ENCODE data around the gene ATRNL1.

Gene ATRNL1

GRCh38 chr10:115988380-115988779 lies 895.2 kb downstream of the ATRNL1 start:
- no peak overlapping the region for H2AFZ ChIP-seq (ENCODE audit: low read length)
- no peaks in the 10 kb centered on the region for H3K79me2 ChIP-seq (ENCODE audit: insufficient read depth, low read length)
- H3K36me3 ChIP-seq (ENCODE audit: insufficient read depth, low read length) = no peaks in the 10 kb centered on the region
- TF ChIP-seq EZH2 (IDR thresholded peaks at IDR 0.05; ENCODE audit: borderline replicate concordance, low read length) (no peak), CTCF (IDR thresholded peaks at IDR 0.05; ENCODE audit: low read length) (no peak)
- no peak overlapping the region for H3K4me2 ChIP-seq (ENCODE audit: low read length)
- H3K9me2 ChIP-seq (ENCODE audit: low read depth, low read length) = no peaks in the 10 kb centered on the region
- no peak overlapping the region for H3K27ac ChIP-seq (ENCODE audit: low read depth, low read length, poor library complexity, severe bottlenecking)
- H4K20me1 ChIP-seq (ENCODE audit: insufficient read depth, low read length) = no peaks in the 10 kb centered on the region
- H3K9ac ChIP-seq (ENCODE audit: low read length) = no peak overlapping the region
- H3K9me3 ChIP-seq (ENCODE audit: low read length) = no peaks in the 10 kb centered on the region
- no peaks in the 10 kb centered on the region for H3K4me1 ChIP-seq (ENCODE audit: insufficient read depth, low read length, severe bottlenecking)
- no peaks in the 10 kb centered on the region for H3F3A ChIP-seq (ENCODE audit: insufficient read depth, low read length)
- no peak overlapping the region for H3K4me3 ChIP-seq (ENCODE audit: low read depth, low read length, poor library complexity, severe bottlenecking)
- H3K27me3 ChIP-seq (ENCODE audit: insufficient read depth, low read length) = no peaks in the 10 kb centered on the region

DNA sequence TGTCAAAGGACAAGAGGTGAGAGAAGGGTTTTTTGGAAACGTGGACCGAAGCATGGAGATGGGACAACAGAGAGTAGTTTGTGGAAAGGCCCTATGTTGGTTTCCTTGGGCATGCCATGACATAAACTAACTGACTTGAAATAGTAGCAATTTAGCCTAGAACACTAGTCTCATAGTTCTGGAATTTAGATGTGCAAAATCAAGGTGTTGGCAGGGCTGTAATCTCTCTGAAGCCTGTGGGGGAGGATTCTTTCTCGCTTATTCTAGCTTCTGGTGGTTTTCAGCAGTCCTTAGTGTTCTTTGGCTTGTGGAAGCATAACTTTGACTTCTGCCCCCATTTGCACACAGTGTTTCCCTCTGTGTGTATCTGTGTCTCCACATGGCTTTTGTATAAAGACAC lies 896.5 kb downstream of the ATRNL1 start:
- no peak overlapping the region for H3K9ac ChIP-seq (ENCODE audit: low read length)
- H3K27me3 ChIP-seq (ENCODE audit: insufficient read depth, low read length) = no peaks in the 10 kb centered on the region
- no peaks in the 10 kb centered on the region for H3K9me2 ChIP-seq (ENCODE audit: low read depth, low read length)
- no peaks in the 10 kb centered on the region for H3F3A ChIP-seq (ENCODE audit: insufficient read depth, low read length)
- H3K4me3 ChIP-seq (ENCODE audit: low read depth, low read length, poor library complexity, severe bottlenecking) = no peak overlapping the region
- H3K27ac ChIP-seq (ENCODE audit: low read depth, low read length, poor library complexity, severe bottlenecking) = no peak overlapping the region
- H3K4me1 ChIP-seq (ENCODE audit: insufficient read depth, low read length, severe bottlenecking) = no peaks in the 10 kb centered on the region
- no peaks in the 10 kb centered on the region for H3K79me2 ChIP-seq (ENCODE audit: insufficient read depth, low read length)
- TF ChIP-seq CTCF (IDR thresholded peaks at IDR 0.05; ENCODE audit: low read length) (no peak), EZH2 (IDR thresholded peaks at IDR 0.05; ENCODE audit: borderline replicate concordance, low read length) (no peak)
- no peak overlapping the region for H2AFZ ChIP-seq (ENCODE audit: low read length)
- no peaks in the 10 kb centered on the region for H4K20me1 ChIP-seq (ENCODE audit: insufficient read depth, low read length)
- H3K36me3 ChIP-seq (ENCODE audit: insufficient read depth, low read length) = no peaks in the 10 kb centered on the region
- no peaks in the 10 kb centered on the region for H3K9me3 ChIP-seq (ENCODE audit: low read length)
- no peak overlapping the region for H3K4me2 ChIP-seq (ENCODE audit: low read length)

GRCh38 chr10:115992236-115992986 lies 899.2 kb downstream of the ATRNL1 start:
- H3K9me2 ChIP-seq (ENCODE audit: low read depth, low read length) = no peaks in the 10 kb centered on the region
- no peaks in the 10 kb centered on the region for H3F3A ChIP-seq (ENCODE audit: insufficient read depth, low read length)
- no peak for TF ChIP-seq EZH2 (IDR thresholded peaks at IDR 0.05; ENCODE audit: borderline replicate concordance, low read length)
- no peak for TF ChIP-seq CTCF (IDR thresholded peaks at IDR 0.05; ENCODE audit: low read length)
- no peak overlapping the region for H3K4me3 ChIP-seq (ENCODE audit: low read depth, low read length, poor library complexity, severe bottlenecking)
- no peak overlapping the region for H3K27ac ChIP-seq (ENCODE audit: low read depth, low read length, poor library complexity, severe bottlenecking)
- H3K79me2 ChIP-seq (ENCODE audit: insufficient read depth, low read length) = no peaks in the 10 kb centered on the region
- H2AFZ ChIP-seq (ENCODE audit: low read length) = no peak overlapping the region
- no peaks in the 10 kb centered on the region for H4K20me1 ChIP-seq (ENCODE audit: insufficient read depth, low read length)
- no peaks in the 10 kb centered on the region for H3K27me3 ChIP-seq (ENCODE audit: insufficient read depth, low read length)
- no peaks in the 10 kb centered on the region for H3K36me3 ChIP-seq (ENCODE audit: insufficient read depth, low read length)
- H3K4me1 ChIP-seq (ENCODE audit: insufficient read depth, low read length, severe bottlenecking) = no peaks in the 10 kb centered on the region
- no peak overlapping the region for H3K9ac ChIP-seq (ENCODE audit: low read length)
- H3K9me3 ChIP-seq (ENCODE audit: low read length) = no peaks in the 10 kb centered on the region
- no peak overlapping the region for H3K4me2 ChIP-seq (ENCODE audit: low read length)

All from OCI-LY1 (cell line).